Activated T-helper 1 cell treated with Interleukin-2 at 50 U/mL for 16 hours (primary cell): ENCODE results near the gene MARK1.
"Not testable (repeated sequence)": the region's sequence is repeated elsewhere in the genome, so short reads cannot be mapped to it uniquely, and the experiment has no call there.

Experiments
- DNase-seq: peaks from one replicate; pipeline ENCODE4 v3.0.0-alpha.2; 2020; ENCODE audit warnings: low read depth

The MARK1 gene

GRCh38 chr1:220528679-220529501 lies 954 bp downstream of the MARK1 start:
- DNase-seq: no peak

DNA sequence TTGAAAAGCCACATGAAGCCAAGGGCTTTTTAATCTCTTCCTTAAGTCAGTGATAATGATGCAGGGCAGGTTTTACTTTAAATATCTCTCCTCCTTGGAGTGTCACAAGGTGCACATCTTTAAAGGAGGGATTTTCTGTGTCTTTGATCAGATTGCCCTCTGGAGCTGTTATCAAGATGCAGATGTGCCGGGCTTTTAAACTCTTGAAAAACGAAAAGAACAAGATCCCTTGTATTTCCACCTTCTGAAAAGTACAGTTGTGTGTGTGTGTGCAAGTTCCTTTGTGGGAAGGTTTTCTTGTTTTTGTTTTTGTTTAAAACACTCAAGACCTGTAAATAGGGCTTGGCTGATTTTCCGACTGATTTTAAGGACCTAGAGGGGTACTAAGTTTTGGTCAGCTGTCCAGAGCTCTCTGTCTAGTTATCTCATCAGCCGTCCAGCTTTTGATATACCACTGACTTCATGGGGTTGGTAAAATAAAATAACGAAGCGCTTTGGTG lies 1.6 kb downstream of the MARK1 start:
- no peak for DNase-seq

GRCh38 chr1:220533504-220534109 lies 5.7 kb downstream of the MARK1 start:
- DNase-seq: no peak

GRCh38 chr1:220544901-220545303 lies 17.0 kb downstream of the MARK1 start:
- DNase-seq: no peak

DNA sequence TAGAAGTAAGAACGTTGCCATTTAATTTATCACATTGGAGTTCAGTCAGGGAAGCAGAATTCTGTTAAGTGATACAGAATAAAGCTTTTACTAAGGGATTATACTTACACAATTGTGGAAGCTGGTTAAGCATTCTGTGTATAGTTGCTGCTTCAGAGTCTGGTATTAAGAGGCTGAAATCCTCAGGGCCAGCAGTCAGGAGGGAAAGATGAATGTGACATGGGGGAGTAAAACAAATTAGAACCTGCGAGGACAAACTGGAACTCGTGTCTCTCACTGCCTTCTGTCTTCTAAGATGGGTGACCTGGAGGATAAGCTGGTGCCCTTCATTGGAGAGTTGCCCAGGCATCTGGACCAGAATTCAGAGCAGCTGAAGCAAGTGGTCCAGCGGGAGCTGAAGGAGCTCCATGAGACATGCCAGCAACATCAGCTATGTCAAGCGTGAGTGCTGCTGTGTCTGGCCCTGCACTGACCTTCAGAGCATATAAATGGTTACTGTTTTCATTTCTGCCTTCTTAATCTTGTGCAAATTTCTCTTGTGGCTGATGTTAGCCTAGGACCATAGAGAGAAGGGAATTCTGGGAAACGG lies 23.0 kb downstream of the MARK1 start:
- DNase-seq: no peak

GRCh38 chr1:220551718-220552117 lies 23.8 kb downstream of the MARK1 start:
- DNase-seq: no peak

- no peak for DNase-seq
Observed at GRCh38 chr1:220552672-220553260, 24.8 kb downstream of the MARK1 start.

GRCh38 chr1:220556641-220557040 lies 28.7 kb downstream of the MARK1 start:
- no peak for DNase-seq

- no peak for DNase-seq
Observed at GRCh38 chr1:220563564-220563963, 35.6 kb downstream of the MARK1 start.

GRCh38 chr1:220564216-220564615 lies 36.3 kb downstream of the MARK1 start:
- DNase-seq: no peak

- DNase-seq: no peak
Observed at GRCh38 chr1:220565670-220566069, 37.7 kb downstream of the MARK1 start.

GRCh38 chr1:220566869-220567268 lies 38.9 kb downstream of the MARK1 start:
- no peak for DNase-seq

DNA sequence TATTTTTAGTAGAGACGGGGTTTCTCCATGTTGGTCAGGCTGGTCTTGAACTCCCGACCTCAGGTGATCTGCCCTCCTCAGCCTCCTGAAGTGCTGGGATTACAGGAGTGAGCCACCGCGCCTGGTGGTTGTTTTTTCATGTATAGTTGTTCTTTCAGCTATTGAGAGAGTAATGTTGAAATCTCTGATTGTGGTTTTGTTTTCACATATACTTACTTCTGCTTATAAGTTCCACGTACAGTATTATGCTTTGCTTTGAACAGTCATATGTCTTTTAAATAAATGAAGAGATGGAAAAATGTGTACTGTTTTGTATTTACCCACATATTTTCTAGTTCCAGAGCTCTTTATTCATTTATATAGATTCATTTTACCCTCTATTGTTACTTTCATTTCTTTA lies 44.5 kb downstream of the MARK1 start:
- no peak for DNase-seq

DNA sequence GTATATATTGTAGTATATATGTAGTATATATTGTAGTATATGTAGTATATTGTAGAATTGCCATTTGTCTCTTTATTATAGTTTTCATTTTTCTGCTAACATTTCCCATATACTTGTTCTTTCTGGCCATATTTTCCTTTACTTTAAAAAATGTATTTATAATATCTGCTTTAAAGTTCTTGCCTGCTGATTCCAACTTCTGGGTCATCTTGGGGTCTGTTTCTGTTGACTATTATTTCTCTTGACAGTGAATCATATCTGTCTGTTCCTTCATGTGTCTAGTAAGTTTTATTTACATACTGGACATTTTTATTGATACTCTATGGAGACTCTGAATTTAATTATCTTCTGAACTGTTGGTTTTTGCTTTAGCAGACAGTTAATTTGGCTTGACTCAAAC lies 45.9 kb downstream of the MARK1 start:
- DNase-seq: no peak

DNA sequence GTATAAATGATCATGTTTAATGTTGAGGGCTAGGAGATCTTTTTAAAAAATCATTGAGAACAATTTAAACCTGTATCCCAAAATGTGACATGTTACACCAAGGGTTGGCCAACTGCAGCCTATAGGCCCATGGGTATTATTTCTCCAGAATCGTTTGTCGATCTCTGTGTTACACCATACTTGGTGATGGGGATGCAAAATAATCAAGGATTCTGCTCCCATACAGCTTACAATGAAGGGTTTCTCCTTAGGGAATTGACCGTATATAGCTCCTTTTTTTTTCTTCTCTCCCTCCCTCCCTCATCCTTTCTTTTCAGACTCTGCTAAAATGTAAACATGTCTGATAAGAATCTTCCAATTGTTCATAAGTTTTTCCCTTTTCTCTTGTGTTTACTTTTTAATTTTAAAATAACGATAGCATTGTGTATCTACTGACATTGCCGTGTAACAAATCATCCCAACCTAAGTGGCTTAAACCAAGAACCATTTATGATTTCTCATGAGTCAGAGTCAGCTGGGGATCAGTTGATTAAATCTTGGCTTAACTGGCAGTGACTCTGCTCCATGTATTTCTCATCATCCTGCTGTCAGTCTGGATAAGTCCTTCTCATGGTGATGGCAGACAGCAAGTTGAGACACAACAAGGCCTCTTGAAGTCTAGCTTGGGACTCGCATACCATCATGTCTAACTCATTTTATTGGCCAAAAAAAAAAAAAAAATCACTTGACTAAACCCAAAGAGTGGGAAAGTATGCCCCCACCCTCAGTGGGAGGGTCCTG lies 48.0 kb downstream of the MARK1 start:
- DNase-seq: no peak

DNA sequence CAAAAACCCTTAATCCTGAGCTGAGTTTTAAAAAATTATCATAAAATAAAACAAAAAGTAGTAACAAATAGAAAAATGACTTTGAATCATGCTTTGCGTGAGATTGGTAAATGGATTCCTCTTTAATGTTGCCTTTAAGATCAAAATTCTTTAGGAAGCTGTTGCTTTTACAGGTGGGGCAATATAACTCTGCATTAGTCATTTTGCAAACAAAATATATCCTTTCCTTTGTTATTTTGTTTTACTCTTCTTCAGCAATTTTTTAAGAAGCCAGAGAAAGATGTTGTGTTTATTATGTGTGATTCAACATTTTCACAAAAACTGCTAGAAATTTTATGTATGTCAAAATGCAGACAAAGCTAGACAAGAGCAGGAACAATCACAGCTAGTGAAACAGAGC lies 50.0 kb downstream of the MARK1 start:
- DNase-seq: no peak

DNA sequence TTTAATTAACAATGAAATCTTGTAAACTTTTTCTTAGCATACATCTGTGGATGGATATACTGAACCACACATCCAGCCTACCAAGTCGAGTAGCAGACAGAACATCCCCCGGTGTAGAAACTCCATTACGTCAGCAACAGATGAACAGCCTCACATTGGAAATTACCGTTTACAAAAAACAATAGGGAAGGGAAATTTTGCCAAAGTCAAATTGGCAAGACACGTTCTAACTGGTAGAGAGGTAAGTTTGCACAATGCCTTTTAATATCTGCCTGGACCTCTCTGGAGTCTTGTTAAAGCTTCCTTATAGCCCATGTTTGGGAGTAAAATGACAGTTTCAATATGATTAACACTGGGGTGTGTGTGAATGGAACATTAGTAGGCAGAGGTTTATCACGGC lies 51.4 kb downstream of the MARK1 start:
- no peak for DNase-seq

GRCh38 chr1:220592714-220593113 lies 64.8 kb downstream of the MARK1 start:
- DNase-seq: no peak

GRCh38 chr1:220594356-220594755 lies 66.4 kb downstream of the MARK1 start:
- DNase-seq: no peak

DNA sequence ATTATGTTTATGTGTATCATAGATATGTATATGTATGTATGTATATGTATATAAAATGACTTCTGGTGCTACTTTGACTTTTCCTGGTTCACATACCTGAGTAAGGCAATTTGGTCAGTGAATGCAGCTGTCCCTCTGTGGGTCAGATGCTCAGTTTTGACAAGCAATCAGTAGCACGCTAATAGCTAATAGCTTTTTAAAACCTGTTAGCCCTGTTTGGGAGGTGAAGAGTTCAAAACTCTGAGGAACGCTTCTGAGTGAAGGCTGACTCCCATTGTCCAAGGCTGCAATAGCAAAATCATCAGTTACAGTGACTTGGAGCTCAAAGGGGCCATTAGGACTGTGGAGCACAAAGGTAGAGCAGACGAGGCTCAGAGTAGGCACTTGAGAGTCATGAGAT lies 67.2 kb downstream of the MARK1 start:
- DNase-seq: no peak

DNA sequence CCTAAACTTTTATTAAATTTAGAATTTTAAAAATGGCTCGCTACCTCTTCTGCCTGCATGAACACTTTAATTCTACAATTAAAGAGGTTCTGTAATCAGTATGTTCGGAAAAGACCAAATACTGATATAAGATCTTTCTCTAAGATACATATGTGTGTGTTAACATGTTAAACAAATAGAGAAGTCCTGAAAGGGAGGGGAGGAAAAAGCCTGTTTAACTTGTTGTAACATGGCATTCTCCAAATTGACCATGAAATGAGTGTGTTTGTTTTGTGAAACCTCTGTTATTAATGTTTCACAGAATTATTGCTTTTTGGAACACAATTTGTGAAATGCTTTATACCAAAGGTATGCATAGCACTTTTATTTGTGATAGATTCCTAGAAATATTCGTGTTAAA lies 77.0 kb downstream of the MARK1 start:
- DNase-seq: no peak

- not testable (repeated sequence) for DNase-seq
Observed at GRCh38 chr1:220605651-220606050, 77.7 kb downstream of the MARK1 start.
